Sigmoid colon (tissue), 4 donors: ENCODE measurements around the gene TMEM86B.

ENCODE experiments used
- EP300 ChIP-seq, 4 donors: sonication (generic); formaldehyde crosslinking; IDR thresholded peaks; one replicate each; pipeline ENCODE4 v1.6.1; 2017; ENCODE audit warnings: antibody characterized with exemption in 4 of 4
- POLR2A ChIP-seq, 2 donors: fragments of 450-650 bp; IDR thresholded peaks; one replicate each; pipeline ENCODE4 v1.6.1; 2016; ENCODE audit warnings: antibody characterized with exemption in 2 of 2, mild to moderate bottlenecking in 2 of 2, moderate library complexity in 2 of 2
- POLR2AphosphoS5 ChIP-seq, 4 donors: sonication (generic); formaldehyde crosslinking; IDR thresholded peaks; one replicate each; pipeline ENCODE4 v1.6.1; 2017; ENCODE audit warnings: antibody characterized with exemption in 4 of 4
- TF ChIP-seq, protein P1 (sequence below), 4 experiments: fragments of 450-650 bp in 3 of 4; fragments of 200-600 bp in 1 of 4; IDR thresholded peaks; one replicate each; pipeline ENCODE4 v1.5.1; 2016 to 2019; ENCODE audit warnings: antibody characterized with exemption in 4 of 4, mild to moderate bottlenecking in 3 of 4, moderate library complexity in 2 of 4

DNA sequence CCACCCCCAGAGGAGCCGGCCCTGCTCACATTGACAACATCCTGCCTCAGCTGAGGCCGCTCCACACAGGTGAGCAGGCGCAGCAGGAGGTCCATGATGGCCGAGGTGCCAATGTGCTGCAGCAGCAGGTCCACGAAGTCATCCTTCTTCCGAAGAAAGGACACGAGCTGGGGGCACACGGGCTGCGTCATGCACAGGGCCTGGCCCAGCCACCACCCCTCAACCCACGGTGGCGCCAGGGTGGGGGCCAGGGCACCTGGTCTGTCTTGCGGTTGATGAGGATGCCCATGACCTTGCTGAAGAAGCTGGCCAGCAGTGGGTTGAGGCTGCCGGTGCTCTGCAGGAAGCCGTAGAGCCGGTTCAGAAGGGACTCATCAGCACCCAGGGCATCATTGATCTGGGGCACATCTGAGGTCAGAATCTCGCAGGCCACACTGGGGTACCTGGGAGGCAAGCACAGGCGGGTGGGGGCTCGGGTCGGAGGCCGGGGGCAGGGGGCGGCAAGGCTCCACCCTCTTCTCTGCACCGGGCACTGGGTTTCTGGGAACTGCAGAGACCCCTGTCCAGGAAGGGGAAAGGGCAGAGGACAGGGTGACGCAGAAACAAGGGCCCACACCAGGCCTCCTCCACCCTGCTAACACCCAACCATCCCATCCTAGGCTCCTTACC, 16.8 kb upstream of the TMEM86B start:
- TF ChIP-seq, protein P1, sequence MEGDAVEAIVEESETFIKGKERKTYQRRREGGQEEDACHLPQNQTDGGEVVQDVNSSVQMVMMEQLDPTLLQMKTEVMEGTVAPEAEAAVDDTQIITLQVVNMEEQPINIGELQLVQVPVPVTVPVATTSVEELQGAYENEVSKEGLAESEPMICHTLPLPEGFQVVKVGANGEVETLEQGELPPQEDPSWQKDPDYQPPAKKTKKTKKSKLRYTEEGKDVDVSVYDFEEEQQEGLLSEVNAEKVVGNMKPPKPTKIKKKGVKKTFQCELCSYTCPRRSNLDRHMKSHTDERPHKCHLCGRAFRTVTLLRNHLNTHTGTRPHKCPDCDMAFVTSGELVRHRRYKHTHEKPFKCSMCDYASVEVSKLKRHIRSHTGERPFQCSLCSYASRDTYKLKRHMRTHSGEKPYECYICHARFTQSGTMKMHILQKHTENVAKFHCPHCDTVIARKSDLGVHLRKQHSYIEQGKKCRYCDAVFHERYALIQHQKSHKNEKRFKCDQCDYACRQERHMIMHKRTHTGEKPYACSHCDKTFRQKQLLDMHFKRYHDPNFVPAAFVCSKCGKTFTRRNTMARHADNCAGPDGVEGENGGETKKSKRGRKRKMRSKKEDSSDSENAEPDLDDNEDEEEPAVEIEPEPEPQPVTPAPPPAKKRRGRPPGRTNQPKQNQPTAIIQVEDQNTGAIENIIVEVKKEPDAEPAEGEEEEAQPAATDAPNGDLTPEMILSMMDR (IDR thresholded peaks at IDR 0.05), result no peak
- TF ChIP-seq POLR2AphosphoS5 (IDR thresholded peaks at IDR 0.05), result no peak
- TF ChIP-seq POLR2A (IDR thresholded peaks at IDR 0.05), result no peak
- no peak for TF ChIP-seq EP300 (IDR thresholded peaks at IDR 0.05)
